Uterus (tissue), 4 donors: ENCODE data around the gene RNGTT. TPM values are rescaled to one million over a fixed set of nuclear protein-coding genes. Genes with fewer than 3 reads are reported as not detected.

ENCODE experiments used
- DNase-seq, 2 donors: peaks; one replicate each; pipeline ENCODE4 v3.0.0-alpha.2; 2019 to 2020
- H3K27ac ChIP-seq, 2 donors: fragments of 200-600 bp; sonication (generic); 1 replicate in 1 of 2; 2 replicates in 1 of 2; pipeline ENCODE4 v1.5.1; 2016 to 2018
- H3K27me3 ChIP-seq, 2 donors: fragments of 200-600 bp; sonication (generic); one replicate each; pipeline ENCODE4 v1.5.1; 2018 to 2019; ENCODE audit warnings: control low read depth in 1 of 2
- H3K36me3 ChIP-seq, 2 donors: fragments of 200-600 bp; sonication (generic); one replicate each; pipeline ENCODE4 v1.5.1; 2019; ENCODE audit warnings: control low read depth in 1 of 2
- H3K4me1 ChIP-seq, 2 donors: fragments of 200-600 bp; sonication (generic); one replicate each; pipeline ENCODE4 v1.5.1; 2018 to 2019; ENCODE audit warnings: control low read depth in 1 of 2
- H3K4me3 ChIP-seq, 2 donors: fragments of 200-600 bp; sonication (generic); 1 replicate in 1 of 2; 2 replicates in 1 of 2; pipeline ENCODE4 v1.5.1; 2018 to 2019; ENCODE audit warnings: mild to moderate bottlenecking in 1 of 2
- H3K9me3 ChIP-seq, 2 donors: fragments of 200-600 bp; sonication (generic); one replicate each; pipeline ENCODE4 v1.5.1; 2019; ENCODE audit warnings: control low read depth in 1 of 2
- CTCF ChIP-seq, 4 experiments: fragments of 200-600 bp in 2 of 4; fragments of 450-650 bp in 2 of 4; sonication (generic) in 2 of 4; IDR thresholded peaks; one replicate each; pipeline ENCODE4 v1.5.1; 2016 to 2019; ENCODE audit warnings: antibody characterized with exemption in 4 of 4, mild to moderate bottlenecking in 2 of 4, moderate library complexity in 1 of 4
- POLR2A ChIP-seq, 2 donors: fragments of 450-650 bp; IDR thresholded peaks; one replicate each; pipeline ENCODE4 v1.6.1; 2016; ENCODE audit warnings: antibody characterized with exemption in 2 of 2, mild to moderate bottlenecking in 1 of 2, moderate library complexity in 1 of 2
- intact Hi-C: fragments of 100-400 bp; cut with DNase I; formaldehyde crosslinking; loops from one replicate; pipeline ENCODE4 v1.15.1; 2023; ENCODE audit warnings: low total_unique reads
- total RNA-seq, 4 donors: library from RNA; depleted of rRNA in 3 of 4; stranded (reverse); fragments of >200 nt in 3 of 4; gene quantifications; one replicate each; pipeline versions ENCODE4 v1.1.0 to v1.2.4, GENCODE V29; 2014 to 2023
- donor health status: DM: yes; HTN: yes; CAD: no.

RNGTT gene
- total RNA-seq, 4 donors from 2014 or later: 7.4 to 45.7 (median 16.1) TPM

GRCh38 chr6:88865275-88865674, 98.1 kb downstream of the RNGTT start:
- Histone ChIP-seq H3K27ac (no peak overlapping the region), H3K4me1 (no peaks in the 10 kb centered on the region), H3K36me3 (no peaks in the 10 kb centered on the region), H3K4me3 (no peak overlapping the region), H3K9me3 (no peaks in the 10 kb centered on the region), H3K27me3 (no peaks in the 10 kb centered on the region)
- no peak for TF ChIP-seq CTCF (IDR thresholded peaks at IDR 0.05)
- no peak for TF ChIP-seq POLR2A (IDR thresholded peaks at IDR 0.05)
- DNase-seq: no peak
- intact Hi-C loops: no loop called here

- Histone ChIP-seq H3K36me3 (no peaks in the 10 kb centered on the region), H3K27ac (no peak overlapping the region), H3K9me3 (no peaks in the 10 kb centered on the region), H3K27me3 (no peaks in the 10 kb centered on the region), H3K4me3 (no peak overlapping the region), H3K4me1 (no peaks in the 10 kb centered on the region)
- TF ChIP-seq CTCF (IDR thresholded peaks at IDR 0.05) (no peak), POLR2A (IDR thresholded peaks at IDR 0.05) (no peak)
- intact Hi-C loops: no loop called here
- no peak for DNase-seq
Observed at GRCh38 chr6:88864359-88865054, 98.9 kb downstream of the RNGTT start.

- no peak for DNase-seq
- H3K9me3 ChIP-seq: no peaks in the 10 kb centered on the region
- no peak overlapping the region for H3K4me3 ChIP-seq
- no peak overlapping the region for H3K27ac ChIP-seq
- no peaks in the 10 kb centered on the region for H3K4me1 ChIP-seq
- no peaks in the 10 kb centered on the region for H3K36me3 ChIP-seq
- intact Hi-C loops: no loop called here
- no peaks in the 10 kb centered on the region for H3K27me3 ChIP-seq
- TF ChIP-seq CTCF (IDR thresholded peaks at IDR 0.05): no peak
Observed at GRCh38 chr6:88860310-88860709, 103.1 kb downstream of the RNGTT start.

GRCh38 chr6:88858455-88858854, 105.0 kb downstream of the RNGTT start:
- no peaks in the 10 kb centered on the region for H3K36me3 ChIP-seq

GRCh38 chr6:88856566-88856965, 106.9 kb downstream of the RNGTT start:
- no peak for DNase-seq
- intact Hi-C loops: no loop called here
- Histone ChIP-seq H3K4me3 (no peak overlapping the region), H3K27me3 (no peaks in the 10 kb centered on the region), H3K4me1 (no peaks in the 10 kb centered on the region), H3K27ac (no peak overlapping the region), H3K36me3 (no peaks in the 10 kb centered on the region), H3K9me3 (no peaks in the 10 kb centered on the region)
- TF ChIP-seq POLR2A (IDR thresholded peaks at IDR 0.05): no peak
- no peak for TF ChIP-seq CTCF (IDR thresholded peaks at IDR 0.05)

More at GRCh38 chr6:88858455-88858854, 105.0 kb downstream of the RNGTT start:
- no peak for DNase-seq
- no peak overlapping the region for H3K4me3 ChIP-seq
- no peaks in the 10 kb centered on the region for H3K4me1 ChIP-seq
- TF ChIP-seq POLR2A (IDR thresholded peaks at IDR 0.05) (no peak), CTCF (IDR thresholded peaks at IDR 0.05) (no peak)
- no peaks in the 10 kb centered on the region for H3K27me3 ChIP-seq
- intact Hi-C loops: no loop called here
- H3K27ac ChIP-seq: no peak overlapping the region
- no peaks in the 10 kb centered on the region for H3K9me3 ChIP-seq
